SK-N-SH treated with all-trans-retinoic acid at 6 μM for 48 hours (cell line): Measurements from ENCODE around the gene RECQL5.

Source experiments
- ATAC-seq: fragments of 200-7000 bp; cut with Tn5 transposase; 3 replicates; pipeline ENCODE4 v1.9.1; 2020; ENCODE audit warnings: mild to moderate bottlenecking, moderate library complexity
- ARNTL ChIP-seq: fragments of 450-650 bp; formaldehyde crosslinking; IDR thresholded peaks from 2 replicates; pipeline ENCODE4 v1.5.0; 2020; ENCODE audit warnings: low read depth, mild to moderate bottlenecking, moderate library complexity, borderline replicate concordance
- BACH2 ChIP-seq: fragments of 250-450 bp; sonication (Bioruptor Pico); IDR thresholded peaks from 2 replicates; pipeline ENCODE4 v1.9.0; 2021; ENCODE audit warnings: mild to moderate bottlenecking, borderline replicate concordance
- CREB5 ChIP-seq: fragments of 250-450 bp; sonication (Bioruptor Pico); IDR thresholded peaks from 2 replicates; pipeline ENCODE4 v1.5.1; 2020; ENCODE audit warnings: low read depth, mild to moderate bottlenecking, moderate library complexity
- CSDC2 ChIP-seq: fragments of 250-450 bp; sonication (Bioruptor Pico); IDR thresholded peaks from 2 replicates; pipeline ENCODE4 v1.5.0; 2020; ENCODE audit warnings: mild to moderate bottlenecking, moderate library complexity
- CSRNP3 ChIP-seq: fragments of 250-450 bp; sonication (Bioruptor Pico); IDR thresholded peaks from 2 replicates; pipeline ENCODE4 v1.5.1; 2021; ENCODE audit warnings: mild to moderate bottlenecking, moderate library complexity
- ESRRG ChIP-seq: fragments of 250-450 bp; sonication (Bioruptor Pico); IDR thresholded peaks from 2 replicates; pipeline ENCODE4 v1.6.1; 2021; ENCODE audit warnings: mild to moderate bottlenecking
- GLIS3 ChIP-seq: fragments of 250-450 bp; sonication (Bioruptor Pico); IDR thresholded peaks from 2 replicates; pipeline ENCODE4 v1.5.0; 2020; ENCODE audit warnings: mild to moderate bottlenecking, moderate library complexity
- ISL1 ChIP-seq: fragments of 250-450 bp; sonication (Bioruptor Pico); IDR thresholded peaks from 2 replicates; pipeline ENCODE4 v2.1.2; 2022; ENCODE audit warnings: mild to moderate bottlenecking, moderate library complexity
- OSR1 ChIP-seq: fragments of 250-450 bp; sonication (Bioruptor Pico); IDR thresholded peaks from 2 replicates; pipeline ENCODE4 v1.8.0; 2022; ENCODE audit warnings: moderate library complexity, mild to moderate bottlenecking, inconsistent platforms
- PPARA ChIP-seq: fragments of 250-450 bp; sonication (Bioruptor Pico); IDR thresholded peaks from 2 replicates; pipeline ENCODE4 v1.5.0; 2020; ENCODE audit warnings: mild to moderate bottlenecking, borderline replicate concordance
- RARB ChIP-seq: fragments of 250-450 bp; sonication (Bioruptor Pico); IDR thresholded peaks from 2 replicates; pipeline ENCODE4 v1.8.0; 2021; ENCODE audit warnings: mild to moderate bottlenecking, moderate library complexity
- SNAI2 ChIP-seq: fragments of 250-450 bp; sonication (Bioruptor Pico); IDR thresholded peaks from 2 replicates; pipeline ENCODE4 v1.5.0; 2020; ENCODE audit warnings: mild to moderate bottlenecking, moderate library complexity
- TCF4 ChIP-seq: fragments of 250-450 bp; sonication (Bioruptor Pico); IDR thresholded peaks from 2 replicates; pipeline ENCODE4 v1.8.0; 2021; ENCODE audit warnings: mild to moderate bottlenecking, moderate library complexity, borderline replicate concordance
- TOX ChIP-seq: fragments of 250-450 bp; sonication (Bioruptor Pico); IDR thresholded peaks from 2 replicates; pipeline ENCODE4 v1.8.0; 2021; ENCODE audit warnings: mild to moderate bottlenecking, moderate library complexity, borderline replicate concordance
- ZC3H10 ChIP-seq: fragments of 250-450 bp; sonication (Bioruptor Pico); IDR thresholded peaks from 2 replicates; pipeline ENCODE4 v1.5.1; 2021; ENCODE audit warnings: mild to moderate bottlenecking, moderate library complexity
- ZFP3 ChIP-seq: fragments of 250-450 bp; sonication (Bioruptor Pico); IDR thresholded peaks from 2 replicates; pipeline ENCODE4 v1.5.0; 2020; ENCODE audit warnings: mild to moderate bottlenecking, moderate library complexity
- ZFP30 ChIP-seq: fragments of 450-650 bp; formaldehyde crosslinking; IDR thresholded peaks from 2 replicates; pipeline ENCODE4 v1.5.0; 2022; ENCODE audit warnings: mild to moderate bottlenecking, moderate library complexity
- ZNF565 ChIP-seq: fragments of 450-650 bp; formaldehyde crosslinking; conservative IDR thresholded peaks from 2 replicates; pipeline ENCODE4 v1.5.0; 2020; ENCODE audit warnings: low read depth, mild to moderate bottlenecking, moderate library complexity
- ZNF70 ChIP-seq: fragments of 450-650 bp; formaldehyde crosslinking; IDR thresholded peaks from 2 replicates; pipeline ENCODE4 v1.5.0; 2020; ENCODE audit warnings: mild to moderate bottlenecking, moderate library complexity
- ZNF8 ChIP-seq: fragments of 450-650 bp; formaldehyde crosslinking; IDR thresholded peaks from 2 replicates; pipeline ENCODE4 v1.5.0; 2020; ENCODE audit warnings: mild to moderate bottlenecking, moderate library complexity
- TF ChIP-seq, protein P1 (sequence below): fragments of 250-450 bp; sonication (Bioruptor Pico); IDR thresholded peaks from 2 replicates; pipeline ENCODE4 v1.5.0; 2020; ENCODE audit warnings: mild to moderate bottlenecking, moderate library complexity
- TF ChIP-seq, protein P2 (sequence below): fragments of 250-450 bp; sonication (Bioruptor Pico); IDR thresholded peaks from 2 replicates; pipeline ENCODE4 v1.8.0; 2020; ENCODE audit warnings: mild to moderate bottlenecking, moderate library complexity, borderline replicate concordance

RECQL5 gene

DNA sequence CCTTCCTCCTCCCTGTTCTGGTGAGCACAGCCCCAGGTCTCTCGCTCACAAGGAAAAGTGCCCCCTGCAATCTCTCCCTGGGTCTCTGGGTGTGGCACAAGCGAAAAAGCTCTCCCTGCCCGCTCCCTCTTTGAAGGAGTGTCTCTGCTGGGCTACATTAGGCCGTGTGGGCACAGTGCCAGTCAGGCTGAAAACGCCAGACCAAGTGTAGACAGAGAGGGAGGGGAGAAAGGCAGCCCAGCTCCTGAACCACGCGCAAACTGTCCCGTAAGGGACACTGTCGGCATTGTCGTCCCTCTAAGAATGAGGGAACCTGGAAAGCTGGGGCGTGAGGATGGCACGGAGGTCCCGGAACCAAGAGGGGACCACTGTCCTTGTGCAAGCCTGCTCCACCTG is 29.8 kb downstream of the RECQL5 start:
- no peak for ATAC-seq
- no peak for TF ChIP-seq CREB5
- no peak for TF ChIP-seq OSR1 (CRISPR knock-in tag)
- no peak for TF ChIP-seq RARB (CRISPR knock-in tag)
- no peak for TF ChIP-seq ZC3H10 (CRISPR knock-in tag)
- no peak for TF ChIP-seq TOX (CRISPR knock-in tag)
- TF ChIP-seq PPARA (CRISPR knock-in tag): no peak
- TF ChIP-seq ZNF565 (CRISPR knock-in tag): no peak
- no peak for TF ChIP-seq SNAI2
- TF ChIP-seq, protein P1, sequence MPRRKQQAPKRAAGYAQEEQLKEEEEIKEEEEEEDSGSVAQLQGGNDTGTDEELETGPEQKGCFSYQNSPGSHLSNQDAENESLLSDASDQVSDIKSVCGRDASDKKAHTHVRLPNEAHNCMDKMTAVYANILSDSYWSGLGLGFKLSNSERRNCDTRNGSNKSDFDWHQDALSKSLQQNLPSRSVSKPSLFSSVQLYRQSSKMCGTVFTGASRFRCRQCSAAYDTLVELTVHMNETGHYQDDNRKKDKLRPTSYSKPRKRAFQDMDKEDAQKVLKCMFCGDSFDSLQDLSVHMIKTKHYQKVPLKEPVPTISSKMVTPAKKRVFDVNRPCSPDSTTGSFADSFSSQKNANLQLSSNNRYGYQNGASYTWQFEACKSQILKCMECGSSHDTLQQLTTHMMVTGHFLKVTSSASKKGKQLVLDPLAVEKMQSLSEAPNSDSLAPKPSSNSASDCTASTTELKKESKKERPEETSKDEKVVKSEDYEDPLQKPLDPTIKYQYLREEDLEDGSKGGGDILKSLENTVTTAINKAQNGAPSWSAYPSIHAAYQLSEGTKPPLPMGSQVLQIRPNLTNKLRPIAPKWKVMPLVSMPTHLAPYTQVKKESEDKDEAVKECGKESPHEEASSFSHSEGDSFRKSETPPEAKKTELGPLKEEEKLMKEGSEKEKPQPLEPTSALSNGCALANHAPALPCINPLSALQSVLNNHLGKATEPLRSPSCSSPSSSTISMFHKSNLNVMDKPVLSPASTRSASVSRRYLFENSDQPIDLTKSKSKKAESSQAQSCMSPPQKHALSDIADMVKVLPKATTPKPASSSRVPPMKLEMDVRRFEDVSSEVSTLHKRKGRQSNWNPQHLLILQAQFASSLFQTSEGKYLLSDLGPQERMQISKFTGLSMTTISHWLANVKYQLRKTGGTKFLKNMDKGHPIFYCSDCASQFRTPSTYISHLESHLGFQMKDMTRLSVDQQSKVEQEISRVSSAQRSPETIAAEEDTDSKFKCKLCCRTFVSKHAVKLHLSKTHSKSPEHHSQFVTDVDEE (CRISPR knock-in tag): no peak
- TF ChIP-seq ZFP30 (CRISPR knock-in tag): no peak
- TF ChIP-seq, protein P2, sequence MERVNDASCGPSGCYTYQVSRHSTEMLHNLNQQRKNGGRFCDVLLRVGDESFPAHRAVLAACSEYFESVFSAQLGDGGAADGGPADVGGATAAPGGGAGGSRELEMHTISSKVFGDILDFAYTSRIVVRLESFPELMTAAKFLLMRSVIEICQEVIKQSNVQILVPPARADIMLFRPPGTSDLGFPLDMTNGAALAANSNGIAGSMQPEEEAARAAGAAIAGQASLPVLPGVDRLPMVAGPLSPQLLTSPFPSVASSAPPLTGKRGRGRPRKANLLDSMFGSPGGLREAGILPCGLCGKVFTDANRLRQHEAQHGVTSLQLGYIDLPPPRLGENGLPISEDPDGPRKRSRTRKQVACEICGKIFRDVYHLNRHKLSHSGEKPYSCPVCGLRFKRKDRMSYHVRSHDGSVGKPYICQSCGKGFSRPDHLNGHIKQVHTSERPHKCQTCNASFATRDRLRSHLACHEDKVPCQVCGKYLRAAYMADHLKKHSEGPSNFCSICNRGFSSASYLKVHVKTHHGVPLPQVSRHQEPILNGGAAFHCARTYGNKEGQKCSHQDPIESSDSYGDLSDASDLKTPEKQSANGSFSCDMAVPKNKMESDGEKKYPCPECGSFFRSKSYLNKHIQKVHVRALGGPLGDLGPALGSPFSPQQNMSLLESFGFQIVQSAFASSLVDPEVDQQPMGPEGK (CRISPR knock-in tag): no peak
- no peak for TF ChIP-seq ZFP3 (CRISPR knock-in tag)
- no peak for TF ChIP-seq BACH2 (CRISPR knock-in tag)
- TF ChIP-seq ZNF70 (CRISPR knock-in tag): no peak
- TF ChIP-seq GLIS3 (CRISPR knock-in tag): no peak
- TF ChIP-seq ARNTL (CRISPR knock-in tag): no peak
- TF ChIP-seq, all 23 proteins: peak for 0

- TF ChIP-seq, protein P2 (CRISPR knock-in tag): no peak
- no peak for TF ChIP-seq CREB5
- TF ChIP-seq GLIS3 (CRISPR knock-in tag): no peak
- TF ChIP-seq ISL1 (CRISPR knock-in tag): no peak
- no peak for TF ChIP-seq RARB (CRISPR knock-in tag)
- no peak for TF ChIP-seq BACH2 (CRISPR knock-in tag)
- no peak for TF ChIP-seq ARNTL (CRISPR knock-in tag)
- no peak for TF ChIP-seq TOX (CRISPR knock-in tag)
- TF ChIP-seq ZNF8: no peak
- TF ChIP-seq ZC3H10 (CRISPR knock-in tag): no peak
- TF ChIP-seq ESRRG (CRISPR knock-in tag): no peak
- no peak for TF ChIP-seq CSDC2
- no peak for TF ChIP-seq CSRNP3 (CRISPR knock-in tag)
- no peak for TF ChIP-seq SNAI2
- TF ChIP-seq ZNF565 (CRISPR knock-in tag): no peak
- no peak for TF ChIP-seq ZFP30 (CRISPR knock-in tag)
- TF ChIP-seq, protein P1 (CRISPR knock-in tag): no peak
- no peak for TF ChIP-seq OSR1 (CRISPR knock-in tag)
- TF ChIP-seq TCF4: no peak
- TF ChIP-seq ZNF70 (CRISPR knock-in tag): no peak
- ATAC-seq: no peak
Measured at GRCh38 chr17:75636381-75637142, 30.4 kb downstream of the RECQL5 start.
